Mucosa of descending colon (tissue), 3 donors: ENCODE data around the gene NRSN1. TPM values are rescaled to one million over a fixed set of nuclear protein-coding genes. Genes with fewer than 3 reads are reported as not detected.

Experiments used
- ATAC-seq: fragments of 200-7000 bp; cut with Tn5 transposase; one replicate; pipeline ENCODE4 v1.9.1; 2020; ENCODE audit warnings: mild to moderate bottlenecking, moderate library complexity
- DNase-seq, 3 donors: peaks; one replicate each; pipeline ENCODE4 v3.0.0-alpha.2; 2020
- H3K36me3 ChIP-seq: fragments of 200-600 bp; one replicate; pipeline ENCODE4 v1.8.0; 2021; ENCODE audit warnings: low read depth, mild to moderate bottlenecking
- H3K4me1 ChIP-seq: fragments of 200-600 bp; one replicate; pipeline ENCODE4 v1.8.0; 2021; ENCODE audit warnings: low read depth, mild to moderate bottlenecking
- H3K4me3 ChIP-seq: fragments of 200-600 bp; one replicate; pipeline ENCODE4 v1.8.0; 2021; ENCODE audit warnings: mild to moderate bottlenecking
- H3K9me3 ChIP-seq: fragments of 200-600 bp; one replicate; pipeline ENCODE4 v1.8.0; 2021; ENCODE audit warnings: mild to moderate bottlenecking
- intact Hi-C, 2 donors: fragments of 100-400 bp; cut with DNase I in 1 of 2; cut with micrococcal nuclease in 1 of 2; formaldehyde crosslinking; loops; one replicate each; pipeline versions ENCODE4 v1.11.0 to v1.11.1; 2022; cut with DNase I, micrococcal nuclease
- total RNA-seq, 3 donors: library from RNA; stranded (reverse); fragmentation: NEBNext Ultra II Directional in 2 of 3; extraction: Animal tissue kit (Norgen Biotek cat#: 25700) in 2 of 3; gene quantifications; one replicate each; pipeline versions ENCODE4 v1.2.1 to v1.2.4, GENCODE V29; 2021 to 2023
- TF ChIP-seq, protein P1 (sequence below): fragments of 200-600 bp; IDR thresholded peaks from one replicate; pipeline ENCODE4 v1.8.0; 2022; ENCODE audit warnings: antibody characterized with exemption, mild to moderate bottlenecking
- donor health status: DM: no; HTN: no; CAD: no; lungs with moderate emphysema.
- donor health status: DM: no; HTN: no; CAD: no.
- donor health status: DM: no; HTN: yes; CAD: no.

Gene NRSN1
- total RNA-seq, 3 donors from 2014 or later, result 2.4 TPM; not detected in 2

DNA sequence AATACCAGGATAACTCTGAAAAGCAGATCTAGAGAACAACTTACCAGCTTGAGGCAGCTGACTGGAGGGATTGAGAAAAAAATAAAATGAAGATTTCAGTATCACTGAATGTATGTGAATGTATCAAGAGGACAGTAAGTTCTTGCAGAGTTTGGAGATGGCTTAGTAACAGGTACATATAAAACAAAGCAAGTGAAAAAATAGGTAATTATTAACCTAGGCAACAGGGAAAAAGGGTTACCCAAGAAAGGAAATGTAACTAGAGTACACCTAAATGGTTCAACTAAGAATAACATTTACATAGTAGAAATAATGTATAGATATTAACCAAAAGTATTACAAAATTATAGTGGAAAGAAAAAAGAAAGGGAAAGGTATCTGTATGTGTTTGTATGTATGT lies 67.3 kb downstream of the NRSN1 start:
- H3K36me3 ChIP-seq, result no peaks in the 10 kb centered on the region
- ATAC-seq (no peak), DNase-seq (no peak)
- TF ChIP-seq, protein P1, sequence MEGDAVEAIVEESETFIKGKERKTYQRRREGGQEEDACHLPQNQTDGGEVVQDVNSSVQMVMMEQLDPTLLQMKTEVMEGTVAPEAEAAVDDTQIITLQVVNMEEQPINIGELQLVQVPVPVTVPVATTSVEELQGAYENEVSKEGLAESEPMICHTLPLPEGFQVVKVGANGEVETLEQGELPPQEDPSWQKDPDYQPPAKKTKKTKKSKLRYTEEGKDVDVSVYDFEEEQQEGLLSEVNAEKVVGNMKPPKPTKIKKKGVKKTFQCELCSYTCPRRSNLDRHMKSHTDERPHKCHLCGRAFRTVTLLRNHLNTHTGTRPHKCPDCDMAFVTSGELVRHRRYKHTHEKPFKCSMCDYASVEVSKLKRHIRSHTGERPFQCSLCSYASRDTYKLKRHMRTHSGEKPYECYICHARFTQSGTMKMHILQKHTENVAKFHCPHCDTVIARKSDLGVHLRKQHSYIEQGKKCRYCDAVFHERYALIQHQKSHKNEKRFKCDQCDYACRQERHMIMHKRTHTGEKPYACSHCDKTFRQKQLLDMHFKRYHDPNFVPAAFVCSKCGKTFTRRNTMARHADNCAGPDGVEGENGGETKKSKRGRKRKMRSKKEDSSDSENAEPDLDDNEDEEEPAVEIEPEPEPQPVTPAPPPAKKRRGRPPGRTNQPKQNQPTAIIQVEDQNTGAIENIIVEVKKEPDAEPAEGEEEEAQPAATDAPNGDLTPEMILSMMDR, result no peak
- no peak overlapping the region for H3K4me3 ChIP-seq
- H3K9me3 ChIP-seq, result no peaks in the 10 kb centered on the region
- intact Hi-C loops, result no loop called here
- H3K4me1 ChIP-seq, result no peaks in the 10 kb centered on the region

DNA sequence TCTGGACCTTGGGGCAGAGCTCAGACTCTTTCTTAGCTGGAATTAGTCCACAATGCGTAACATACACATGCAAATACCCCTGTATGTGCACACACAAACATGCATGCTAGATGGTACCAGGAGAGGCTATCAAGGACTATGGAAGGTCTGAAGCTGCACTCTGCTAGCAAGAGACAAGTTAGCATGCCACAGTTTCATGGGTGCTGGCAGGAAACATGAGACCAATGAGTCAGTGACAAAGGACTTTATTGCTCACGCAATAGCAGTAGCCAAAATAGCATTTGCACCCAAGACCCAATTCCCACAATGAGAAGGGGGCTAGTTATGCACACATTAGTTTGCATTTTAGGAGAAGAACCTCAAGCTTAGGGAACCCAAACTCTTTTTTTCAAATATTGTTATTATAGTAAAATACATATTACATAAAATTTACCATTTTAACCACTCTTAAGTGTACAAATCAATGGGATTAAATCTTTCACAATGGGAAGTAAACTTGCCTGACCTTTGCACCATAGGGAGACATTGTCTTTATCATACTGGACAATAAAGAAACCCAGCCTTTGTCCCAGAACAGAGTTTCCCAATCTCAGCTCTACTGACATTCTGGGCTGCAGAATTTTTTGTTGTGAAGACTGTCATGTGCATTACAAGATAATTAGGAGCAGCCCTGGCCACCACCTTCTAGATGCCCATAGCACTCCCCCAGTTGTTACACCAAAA lies 69.1 kb downstream of the NRSN1 start:
- Histone ChIP-seq H3K36me3 (no peaks in the 10 kb centered on the region), H3K4me1 (no peaks in the 10 kb centered on the region), H3K4me3 (no peak overlapping the region), H3K9me3 (no peaks in the 10 kb centered on the region)
- TF ChIP-seq, protein P1, result no peak
- DNase-seq (no peak), ATAC-seq (peak; percentile 74)
- intact Hi-C loops, result no loop called here

DNA sequence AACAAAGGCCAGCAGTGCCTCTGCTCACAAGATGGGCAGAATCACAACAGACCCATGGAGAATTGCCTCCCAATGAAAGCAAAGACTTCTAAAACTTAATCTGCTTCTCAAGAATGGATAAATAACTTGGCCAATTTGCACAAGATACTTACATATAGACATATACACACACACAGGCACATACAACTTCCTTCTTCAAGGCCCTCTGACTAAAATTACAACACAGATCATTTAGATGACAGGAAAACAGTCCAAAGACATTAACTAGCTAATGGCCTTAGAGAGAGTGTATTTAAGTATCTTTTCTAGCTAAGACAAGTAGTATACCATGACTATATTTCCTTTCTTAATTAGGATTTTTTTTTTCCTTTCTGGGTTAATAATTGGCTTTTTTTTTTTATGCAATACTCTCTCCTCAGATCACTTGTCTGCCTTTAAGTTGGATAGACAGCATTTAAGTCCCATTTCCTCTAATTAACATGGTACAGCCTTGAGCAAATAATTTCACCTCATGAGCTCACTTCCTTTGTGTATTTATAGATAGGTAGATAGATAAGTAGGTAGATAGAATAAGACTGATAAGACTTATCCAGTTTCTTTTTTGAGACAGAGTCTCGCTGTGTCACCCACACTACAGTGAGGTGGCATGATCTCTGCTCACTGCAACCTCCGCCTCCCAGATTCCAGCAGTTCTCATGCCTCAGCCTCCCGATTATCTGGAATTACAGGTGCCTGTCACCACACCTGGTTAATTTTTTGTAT lies 70.0 kb downstream of the NRSN1 start:
- intact Hi-C loops, result no loop called here
- Histone ChIP-seq H3K36me3 (no peaks in the 10 kb centered on the region), H3K4me3 (no peak overlapping the region), H3K4me1 (no peaks in the 10 kb centered on the region), H3K9me3 (no peaks in the 10 kb centered on the region)
- DNase-seq, result no peak
- peak; percentile 52 for ATAC-seq
- TF ChIP-seq, protein P1, result no peak

Other genes with a start within 250 kb of the NRSN1 start
- gene DCDC2, start 231.8 kb downstream of the NRSN1 start, total RNA-seq, result 1 to 10 TPM in 2 of 3 donors, under 1 TPM in 1; 0.44 to 3.2 (median 2.6) TPM